HTERT RPE-1 (cell line): ENCODE measurements around the gene PALS1.
"Not testable (repeated sequence)": the region's sequence is repeated elsewhere in the genome, so short reads cannot be mapped to it uniquely, and the experiment has no call there.

Experiments used
- in situ Hi-C: fragments of 300-500 bp; cut with MboI; formaldehyde crosslinking; loops from 4 replicates; pipeline ENCODE4 v1.14.3; 2020; ENCODE audit warnings: low sequenced_read_pairs

PALS1 gene

GRCh38 chr14:67253076-67253635, 11.9 kb downstream of the PALS1 start:
- in situ Hi-C loops, result no loop called here

DNA sequence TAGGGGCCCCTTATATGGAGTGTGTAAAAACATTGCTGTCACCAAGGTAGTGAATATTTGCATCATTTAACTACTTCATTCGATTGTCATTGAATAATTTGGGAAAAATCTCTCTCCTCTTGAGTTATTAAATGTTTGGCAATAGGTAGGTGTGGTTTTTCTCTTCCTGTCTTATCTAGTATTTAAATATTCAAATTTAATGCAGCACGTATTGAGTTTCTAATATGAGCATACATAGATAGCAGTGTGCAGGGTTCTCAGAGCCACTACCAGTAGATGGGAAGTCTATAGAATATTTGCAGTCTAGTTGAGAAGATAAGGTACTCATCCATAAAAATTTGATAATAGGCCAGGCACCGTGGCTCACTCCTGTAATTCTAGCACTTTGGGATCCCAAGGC, 16.7 kb downstream of the PALS1 start:
- in situ Hi-C loops, result no loop called here

- in situ Hi-C loops, result no loop called here
Observed at GRCh38 chr14:67260965-67261364, 19.7 kb downstream of the PALS1 start.

DNA sequence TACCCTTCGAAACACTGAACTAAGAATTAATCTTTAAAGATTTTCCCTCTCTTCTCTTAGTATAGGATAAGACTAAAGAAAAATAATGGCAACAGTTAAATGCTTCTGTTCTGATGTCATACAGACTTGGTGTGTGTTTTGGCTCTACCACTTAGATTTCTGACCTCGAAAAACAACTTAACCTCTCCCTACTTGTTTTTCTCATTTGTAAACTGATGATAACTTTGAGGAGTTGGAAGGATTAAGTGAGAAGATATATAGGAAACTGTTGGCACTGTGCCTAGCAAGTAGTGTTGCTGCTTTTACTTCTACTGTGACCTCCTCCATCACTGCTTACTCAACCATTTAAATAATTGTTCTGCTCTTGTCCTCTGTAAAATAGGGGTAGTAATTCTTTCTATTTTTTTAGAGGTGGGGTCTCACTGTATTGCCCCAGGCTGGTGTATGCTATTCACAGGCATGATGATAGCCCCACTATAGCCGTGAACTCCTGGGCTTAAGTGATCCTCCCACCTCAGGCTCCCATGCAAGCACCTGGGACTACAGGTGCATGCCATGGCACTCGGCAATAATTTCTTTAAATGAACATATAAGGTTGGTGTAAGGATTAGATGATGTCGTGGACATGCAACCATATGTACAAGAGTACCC, 22.4 kb downstream of the PALS1 start:
- in situ Hi-C loops, result no loop called here

DNA sequence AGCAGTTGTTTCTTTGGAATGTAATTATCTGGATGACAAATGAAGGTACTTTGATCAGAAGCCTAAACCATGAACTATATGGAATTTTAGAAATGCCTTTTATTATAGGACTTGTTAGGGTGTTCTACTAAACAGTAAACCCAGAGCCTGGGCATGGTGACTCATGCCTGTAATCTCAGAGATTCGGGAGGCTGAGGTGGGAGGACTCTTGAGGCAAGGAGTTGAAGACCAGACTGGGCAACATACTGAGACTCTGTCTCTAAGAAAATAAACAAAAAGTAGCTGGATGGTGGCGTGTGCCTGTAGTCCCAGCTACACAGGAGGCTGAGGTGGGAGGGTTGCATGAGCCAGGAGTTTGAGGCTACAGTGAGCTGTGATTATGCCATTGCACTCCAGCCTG, 23.9 kb downstream of the PALS1 start:
- in situ Hi-C loops, result no loop called here

DNA sequence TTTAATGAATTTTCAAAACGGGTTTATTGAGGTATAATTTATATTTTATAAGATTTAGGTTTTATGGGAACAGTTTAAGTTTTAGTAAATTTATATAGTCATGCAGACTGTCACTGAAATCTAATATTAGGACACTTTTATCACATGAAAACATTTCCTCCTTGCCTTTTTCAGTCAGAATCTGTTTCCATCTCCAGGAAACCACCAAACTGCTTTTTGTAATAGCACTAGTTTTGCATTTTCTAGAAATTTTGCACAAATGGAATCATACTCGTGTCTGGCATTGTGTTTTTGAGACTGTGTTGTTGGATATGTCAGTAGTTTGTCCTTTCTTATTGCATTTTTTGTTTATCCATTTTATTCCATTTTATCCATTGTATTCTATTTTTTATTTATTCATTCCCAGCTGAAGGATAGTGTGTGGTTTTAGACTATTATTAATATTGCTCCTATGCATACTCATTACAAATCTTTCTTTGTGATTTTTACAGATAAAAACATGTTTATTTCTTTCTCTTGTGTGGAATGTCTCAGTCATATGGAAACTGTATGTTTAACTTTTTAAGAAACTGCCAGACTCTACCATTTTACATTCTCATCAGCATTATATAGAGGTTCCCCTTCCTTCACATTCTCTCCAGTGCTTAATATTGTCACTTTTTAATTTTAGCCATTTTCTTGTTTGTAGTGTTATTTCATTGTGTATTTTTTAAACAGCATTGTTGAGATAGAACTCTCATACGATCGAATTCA, 26.5 kb downstream of the PALS1 start:
- in situ Hi-C loops, result no loop called here

GRCh38 chr14:67268426-67269150, 27.4 kb downstream of the PALS1 start:
- in situ Hi-C loops, result no loop called here

GRCh38 chr14:67269298-67270060, 28.2 kb downstream of the PALS1 start:
- in situ Hi-C loops, result no loop called here

- in situ Hi-C loops, result no loop called here
Observed at GRCh38 chr14:67270145-67270753, 29.0 kb downstream of the PALS1 start.

DNA sequence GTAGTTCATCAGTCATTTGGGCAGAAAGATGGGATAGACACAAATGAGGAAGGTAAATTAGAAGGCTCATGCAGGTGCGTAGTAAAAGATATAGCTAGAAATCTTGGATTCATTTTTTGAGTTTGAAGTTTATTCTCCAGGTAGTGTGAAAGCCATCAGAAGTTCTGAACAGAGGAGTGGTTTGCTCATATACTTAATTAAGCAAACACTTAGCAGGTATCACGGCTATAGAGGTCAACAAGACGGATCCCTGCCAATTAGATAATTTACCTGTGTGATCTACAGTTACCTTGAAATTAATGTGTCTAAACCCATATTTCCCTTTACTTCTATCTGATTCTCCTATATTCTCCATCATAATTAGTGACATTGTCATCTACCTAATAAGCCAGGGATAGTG, 29.7 kb downstream of the PALS1 start:
- in situ Hi-C loops, result no loop called here

DNA sequence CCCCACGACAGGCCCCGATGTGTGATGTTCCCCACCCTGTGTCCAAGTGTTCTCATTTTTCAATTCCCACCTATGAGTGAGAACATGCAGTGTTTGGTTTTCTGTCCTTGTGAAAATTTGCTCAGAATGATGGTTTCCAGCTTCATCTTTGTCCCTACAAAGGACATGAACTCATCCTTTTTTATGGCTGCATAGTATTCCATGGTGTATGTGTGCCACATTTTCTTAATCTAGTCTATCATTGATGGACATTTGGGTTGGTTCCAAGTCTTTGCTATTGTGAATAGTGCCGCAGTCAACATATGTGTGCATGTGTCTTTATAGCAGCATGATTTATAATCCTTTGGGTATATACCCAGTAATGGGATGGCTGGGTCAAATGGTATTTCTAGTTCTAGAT, 32.0 kb downstream of the PALS1 start:
- in situ Hi-C loops, result not testable (repeated sequence)

- in situ Hi-C loops, result loop anchor here (25.0 kb wide), 1 partner anchor 114 kb away; no protein-coding TSS in a partner anchor
Observed at GRCh38 chr14:67276131-67276530, 34.9 kb downstream of the PALS1 start.

- in situ Hi-C loops, result loop anchor here (25.0 kb wide), 1 partner anchor 118 kb away; no protein-coding TSS in a partner anchor
Observed at GRCh38 chr14:67280506-67280905, 39.3 kb downstream of the PALS1 start.

- in situ Hi-C loops, result loop anchor here (25.0 kb wide), 1 partner anchor 124 kb away; no protein-coding TSS in a partner anchor
Observed at GRCh38 chr14:67285876-67286452, 44.7 kb downstream of the PALS1 start.
